GM18867 (cell line): ENCODE measurements around the gene TEDC2.

ENCODE experiments used
- ATAC-seq: cut with Tn5 transposase; IDR thresholded peaks from one replicate; pipeline ENCODE4 v1.9.1; 2021; ENCODE audit warnings: mild to moderate bottlenecking, moderate library complexity; ENCODE audit not compliant: unreplicated experiment

TEDC2 gene

DNA sequence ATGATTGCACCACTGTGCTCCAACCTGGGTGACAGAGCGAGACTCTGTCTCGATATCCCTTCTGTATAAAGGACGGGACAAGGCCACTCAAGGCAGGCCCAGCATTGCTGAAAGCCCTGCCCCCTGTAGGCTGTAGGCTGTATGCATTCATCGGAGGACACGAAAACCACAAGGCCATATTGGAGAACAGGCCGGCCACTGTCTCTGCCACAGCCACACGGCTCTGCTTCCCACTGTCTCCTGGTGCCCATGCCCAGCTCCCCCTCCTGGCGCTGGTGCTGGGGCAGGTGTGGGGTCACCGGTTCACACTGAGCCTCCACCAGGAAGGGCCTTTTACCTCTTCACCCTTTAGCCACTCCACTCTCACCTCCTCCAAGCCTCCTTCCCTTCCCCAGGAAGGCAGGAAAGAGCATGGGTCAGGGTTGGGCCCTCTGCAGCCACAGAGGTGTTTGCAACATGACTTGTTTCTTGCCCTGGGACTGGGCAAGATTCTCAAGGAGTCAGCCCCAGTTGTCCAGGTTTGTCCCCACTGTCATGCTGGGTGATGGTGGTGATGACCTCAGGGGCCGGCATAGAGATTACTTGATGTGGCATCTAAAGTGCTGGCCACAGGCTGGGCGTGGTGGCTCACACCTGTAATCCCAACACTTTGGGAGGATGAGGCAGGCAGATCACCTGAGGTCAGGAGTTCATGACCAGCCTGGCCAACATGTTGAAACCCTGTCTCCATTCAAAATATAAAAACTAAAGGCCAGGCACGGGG is 5.9 kb downstream of the TEDC2 start:
- ATAC-seq, result no peak

GRCh38 chr16:2466667-2467527 is 7.0 kb downstream of the TEDC2 start:
- no peak for ATAC-seq

DNA sequence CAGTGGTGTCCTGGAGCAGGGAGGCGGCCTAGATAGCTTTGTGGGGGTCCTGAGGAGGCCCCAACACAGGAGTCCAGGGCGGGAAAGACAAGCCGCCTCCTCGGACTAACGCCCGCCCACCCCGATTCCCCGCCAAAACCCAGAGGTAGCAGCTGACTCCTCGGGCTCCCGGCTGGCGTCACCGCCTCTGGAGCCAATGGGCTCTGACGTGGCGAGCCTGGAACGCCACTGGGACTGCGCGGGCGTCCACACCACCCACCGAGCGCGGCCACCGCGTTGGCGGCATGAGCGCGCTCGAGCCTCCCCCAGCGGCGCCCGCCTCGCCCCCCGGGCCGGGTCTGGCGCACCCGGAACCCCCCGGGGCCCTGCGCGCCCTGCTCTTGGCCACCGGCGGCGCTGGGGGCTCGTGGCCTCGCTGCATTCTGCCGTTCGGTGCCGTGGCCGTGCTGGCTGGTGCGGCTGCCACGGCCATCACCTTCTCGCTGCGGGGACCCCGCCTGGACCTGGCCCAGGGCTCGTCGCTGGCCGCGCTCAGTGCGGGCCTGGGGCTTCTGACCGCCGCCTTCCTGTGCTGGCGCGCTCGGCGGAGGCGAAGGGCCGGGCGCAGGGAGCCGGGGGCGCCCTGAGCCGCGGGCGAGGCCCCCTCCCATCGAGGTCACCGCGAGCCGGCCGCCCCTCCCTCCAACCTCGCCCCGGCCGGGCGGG is 7.8 kb downstream of the TEDC2 start:
- ATAC-seq, result no peak

DNA sequence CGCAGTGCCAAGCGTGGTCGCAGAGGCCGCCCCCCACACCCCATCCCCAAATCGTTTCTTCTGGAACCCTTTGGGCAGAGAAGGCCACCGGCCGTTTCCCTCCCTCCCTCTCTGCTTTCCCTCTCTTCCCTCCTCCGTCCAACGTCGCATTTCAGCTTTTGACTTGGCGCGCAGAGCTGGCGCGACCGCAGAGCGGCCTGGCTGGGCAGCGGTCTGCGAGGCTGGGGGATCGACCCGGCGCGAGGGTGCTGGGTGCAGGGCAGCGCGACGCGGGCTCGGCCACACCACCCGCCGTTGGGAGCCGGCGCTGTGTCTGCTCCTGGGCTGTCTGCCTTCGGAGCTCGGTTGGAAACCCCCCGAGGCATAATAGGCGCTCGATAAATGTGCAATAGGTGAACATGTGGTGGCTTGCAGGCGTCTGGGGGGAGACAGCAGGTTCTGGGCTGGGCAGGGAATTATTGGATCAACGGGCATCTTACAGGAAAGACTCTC is 8.4 kb downstream of the TEDC2 start:
- no peak for ATAC-seq

DNA sequence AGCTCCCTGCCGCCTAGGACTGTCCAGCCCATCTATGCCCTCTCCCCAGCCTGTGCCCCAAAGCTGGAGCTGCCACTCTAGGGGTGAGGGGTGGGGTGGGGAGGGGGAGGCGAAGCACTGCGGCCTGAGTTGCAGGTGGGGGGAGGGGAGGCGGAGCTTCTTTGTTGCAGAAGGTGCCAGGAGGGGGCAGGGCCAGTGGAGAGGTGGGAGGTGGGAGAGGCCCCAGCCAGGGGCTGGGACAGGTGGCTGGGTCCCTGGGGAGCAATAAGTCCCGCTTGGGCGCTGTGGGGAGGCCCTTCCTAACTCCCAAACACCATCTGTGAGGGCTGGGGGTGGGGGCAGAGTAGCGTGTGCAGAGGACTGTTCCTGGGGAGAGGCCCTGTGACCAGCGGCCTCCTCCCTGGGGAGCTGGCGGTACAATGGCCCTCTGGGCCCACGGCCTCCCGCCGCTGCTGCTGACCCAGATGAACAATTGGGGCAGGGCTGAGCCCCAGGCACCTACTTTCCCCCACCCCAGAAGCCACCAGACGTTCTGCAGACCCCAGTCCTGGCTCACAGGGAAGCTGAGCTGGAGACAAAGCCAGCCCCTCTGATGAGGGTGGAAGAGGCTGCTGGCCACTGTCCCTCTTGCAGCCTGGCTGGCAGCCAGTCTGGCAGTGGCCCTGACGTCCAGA is 9.0 kb downstream of the TEDC2 start:
- no peak for ATAC-seq

DNA sequence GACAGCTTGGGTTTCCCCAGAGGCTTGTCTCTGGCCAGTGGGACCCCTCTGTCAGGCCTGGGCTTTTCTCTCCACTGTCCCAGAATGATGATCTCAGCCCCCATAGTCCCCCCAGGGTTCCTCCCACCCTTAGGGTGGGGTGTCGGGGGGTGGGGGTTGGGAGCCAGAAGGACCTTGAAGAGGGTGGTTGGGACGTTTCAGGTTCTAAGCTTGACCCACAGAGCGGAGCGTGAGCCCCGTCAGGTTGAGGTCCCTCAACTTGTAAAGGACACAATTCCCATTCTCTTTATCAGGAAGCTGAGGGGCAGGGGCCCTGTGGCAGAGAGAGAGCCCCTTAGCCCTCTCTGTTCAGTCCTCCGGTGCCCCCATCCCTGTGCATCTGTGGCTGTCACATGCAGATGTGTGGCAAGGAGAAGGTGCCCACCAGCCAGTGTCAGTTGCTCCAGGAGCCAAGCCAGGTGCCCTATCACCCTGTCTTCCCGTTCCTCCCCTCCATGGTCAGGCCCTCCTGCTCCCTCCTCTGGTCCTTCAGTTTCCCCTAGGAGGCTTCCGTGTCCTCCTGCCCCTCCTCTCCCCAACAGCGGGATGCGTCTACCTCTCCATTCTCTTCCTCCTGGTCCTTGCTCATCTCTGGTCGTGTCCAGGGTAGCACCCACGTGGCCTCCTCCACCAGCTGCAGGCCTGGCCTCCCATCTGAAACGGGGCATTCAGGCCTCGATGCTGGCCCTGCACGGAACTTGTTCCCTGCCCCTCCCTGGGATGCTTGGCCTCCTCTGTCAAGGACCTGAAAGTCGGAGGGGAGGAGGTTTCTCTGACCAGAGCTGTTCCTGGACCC is 9.7 kb downstream of the TEDC2 start:
- ATAC-seq, result no peak

- ATAC-seq, result no peak
Observed at GRCh38 chr16:2470234-2470601, 10.3 kb downstream of the TEDC2 start.

- no peak for ATAC-seq
Observed at GRCh38 chr16:2470603-2471015, 10.7 kb downstream of the TEDC2 start.

GRCh38 chr16:2471016-2471652 is 11.2 kb downstream of the TEDC2 start, which contains the start of gene NTN3:
Gene NTN3 (plus strand): TSS chr16:2471297. CDS start chr16:2471702, 405 bp downstream.
- no peak for ATAC-seq

DNA sequence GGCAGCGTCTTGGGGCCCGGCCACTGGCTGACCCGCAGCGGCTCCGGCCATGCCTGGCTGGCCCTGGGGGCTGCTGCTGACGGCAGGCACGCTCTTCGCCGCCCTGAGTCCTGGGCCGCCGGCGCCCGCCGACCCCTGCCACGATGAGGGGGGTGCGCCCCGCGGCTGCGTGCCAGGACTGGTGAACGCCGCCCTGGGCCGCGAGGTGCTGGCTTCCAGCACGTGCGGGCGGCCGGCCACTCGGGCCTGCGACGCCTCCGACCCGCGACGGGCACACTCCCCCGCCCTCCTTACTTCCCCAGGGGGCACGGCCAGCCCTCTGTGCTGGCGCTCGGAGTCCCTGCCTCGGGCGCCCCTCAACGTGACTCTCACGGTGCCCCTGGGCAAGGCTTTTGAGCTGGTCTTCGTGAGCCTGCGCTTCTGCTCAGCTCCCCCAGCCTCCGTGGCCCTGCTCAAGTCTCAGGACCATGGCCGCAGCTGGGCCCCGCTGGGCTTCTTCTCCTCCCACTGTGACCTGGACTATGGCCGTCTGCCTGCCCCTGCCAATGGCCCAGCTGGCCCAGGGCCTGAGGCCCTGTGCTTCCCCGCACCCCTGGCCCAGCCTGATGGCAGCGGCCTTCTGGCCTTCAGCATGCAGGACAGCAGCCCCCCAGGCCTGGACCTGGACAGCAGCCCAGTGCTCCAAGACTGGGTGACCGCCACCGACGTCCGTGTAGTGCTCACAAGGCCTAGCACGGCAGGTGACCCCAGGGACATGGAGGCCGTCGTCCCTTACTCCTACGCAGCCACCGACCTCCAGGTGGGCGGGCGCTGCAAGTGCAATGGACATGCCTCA is 12.0 kb downstream of the TEDC2 start:
- no peak for ATAC-seq

DNA sequence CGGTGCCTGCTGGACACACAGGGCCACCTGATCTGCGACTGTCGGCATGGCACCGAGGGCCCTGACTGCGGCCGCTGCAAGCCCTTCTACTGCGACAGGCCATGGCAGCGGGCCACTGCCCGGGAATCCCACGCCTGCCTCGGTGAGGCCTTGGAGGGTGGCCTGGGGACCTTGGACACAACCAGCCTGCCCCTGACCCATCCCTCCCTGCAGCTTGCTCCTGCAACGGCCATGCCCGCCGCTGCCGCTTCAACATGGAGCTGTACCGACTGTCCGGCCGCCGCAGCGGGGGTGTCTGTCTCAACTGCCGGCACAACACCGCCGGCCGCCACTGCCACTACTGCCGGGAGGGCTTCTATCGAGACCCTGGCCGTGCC is 12.6 kb downstream of the TEDC2 start:
- ATAC-seq, result no peak

- ATAC-seq, result no peak
Observed at GRCh38 chr16:2472885-2473445, 13.1 kb downstream of the TEDC2 start.

DNA sequence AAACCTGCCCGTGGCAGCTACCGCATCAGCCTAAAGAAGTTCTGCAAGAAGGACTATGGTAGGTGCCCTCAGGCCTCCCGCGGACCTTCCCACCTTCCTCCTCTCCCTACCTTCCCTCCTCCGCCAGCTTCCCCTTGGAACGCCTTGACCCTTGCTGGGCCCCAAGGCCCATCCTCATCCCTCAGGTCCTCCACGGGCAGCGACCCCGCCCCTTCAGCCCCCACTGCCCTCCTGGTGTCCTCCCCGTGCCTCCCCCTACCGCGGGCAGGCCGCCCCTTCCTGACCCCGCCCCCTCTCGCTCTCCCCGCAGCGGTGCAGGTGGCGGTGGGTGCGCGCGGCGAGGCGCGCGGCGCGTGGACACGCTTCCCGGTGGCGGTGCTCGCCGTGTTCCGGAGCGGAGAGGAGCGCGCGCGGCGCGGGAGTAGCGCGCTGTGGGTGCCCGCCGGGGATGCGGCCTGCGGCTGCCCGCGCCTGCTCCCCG is 13.6 kb downstream of the TEDC2 start:
- ATAC-seq, result no peak

GRCh38 chr16:2473999-2474876 is 14.3 kb downstream of the TEDC2 start:
- ATAC-seq, result peak; percentile 32

- ATAC-seq, result peak; percentile 65
Observed at GRCh38 chr16:2474877-2475412, 15.0 kb downstream of the TEDC2 start, which contains the start of gene TBC1D24. Gene TBC1D24 (plus strand): TSS chr16:2475127. CDS start chr16:2496149, 21,022 bp downstream.
